ES-I3 (cell line): ENCODE measurements around the gene SPTB.

ENCODE experiments used
- H3K36me3 ChIP-seq: 2 replicates; pipeline ENCODE4 v1.6.1; 2013; ENCODE audit warnings: mild to moderate bottlenecking, low read length, control low read depth, moderate library complexity; ENCODE audit not compliant: insufficient read depth
- H3K4me1 ChIP-seq: 2 replicates; pipeline ENCODE4 v1.6.1; 2013; ENCODE audit warnings: mild to moderate bottlenecking, control low read depth, low read length; ENCODE audit not compliant: insufficient read depth
- H3K9ac ChIP-seq: 2 replicates; pipeline ENCODE4 v1.6.1; 2013; ENCODE audit warnings: low read depth, mild to moderate bottlenecking, low read length, moderate library complexity
- H3K9me3 ChIP-seq: 2 replicates; pipeline ENCODE4 v1.6.1; 2013; ENCODE audit warnings: mild to moderate bottlenecking, low read length, moderate library complexity; ENCODE audit not compliant: control insufficient read depth, insufficient read depth

The SPTB gene

DNA sequence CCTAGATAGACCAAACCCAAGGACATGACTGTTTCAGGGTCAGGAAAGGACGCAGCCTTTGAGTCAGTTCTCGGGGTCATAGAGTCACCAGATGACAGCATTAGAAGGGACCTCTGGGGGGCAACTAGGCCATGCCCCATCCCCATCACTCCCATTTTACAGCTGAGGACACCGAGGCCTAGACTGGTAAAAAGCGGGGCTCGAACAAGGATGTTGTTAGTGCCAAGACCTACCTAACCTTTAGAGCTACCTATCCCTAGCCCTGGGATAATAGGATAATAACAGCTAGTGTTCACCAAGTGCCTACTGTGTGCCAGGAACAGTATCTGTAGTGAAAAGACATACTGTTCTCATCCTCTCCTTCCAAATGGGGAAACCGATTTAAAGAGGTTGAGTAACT is 126.8 kb downstream of the SPTB start:
- Histone ChIP-seq H3K9ac (no peak overlapping the region), H3K4me1 (peaks cover 5% of the 10 kb centered on the region), H3K36me3 (no peaks in the 10 kb centered on the region), H3K9me3 (peaks cover 2% of the 10 kb centered on the region; the same call in 1 of the 2 replicates)

DNA sequence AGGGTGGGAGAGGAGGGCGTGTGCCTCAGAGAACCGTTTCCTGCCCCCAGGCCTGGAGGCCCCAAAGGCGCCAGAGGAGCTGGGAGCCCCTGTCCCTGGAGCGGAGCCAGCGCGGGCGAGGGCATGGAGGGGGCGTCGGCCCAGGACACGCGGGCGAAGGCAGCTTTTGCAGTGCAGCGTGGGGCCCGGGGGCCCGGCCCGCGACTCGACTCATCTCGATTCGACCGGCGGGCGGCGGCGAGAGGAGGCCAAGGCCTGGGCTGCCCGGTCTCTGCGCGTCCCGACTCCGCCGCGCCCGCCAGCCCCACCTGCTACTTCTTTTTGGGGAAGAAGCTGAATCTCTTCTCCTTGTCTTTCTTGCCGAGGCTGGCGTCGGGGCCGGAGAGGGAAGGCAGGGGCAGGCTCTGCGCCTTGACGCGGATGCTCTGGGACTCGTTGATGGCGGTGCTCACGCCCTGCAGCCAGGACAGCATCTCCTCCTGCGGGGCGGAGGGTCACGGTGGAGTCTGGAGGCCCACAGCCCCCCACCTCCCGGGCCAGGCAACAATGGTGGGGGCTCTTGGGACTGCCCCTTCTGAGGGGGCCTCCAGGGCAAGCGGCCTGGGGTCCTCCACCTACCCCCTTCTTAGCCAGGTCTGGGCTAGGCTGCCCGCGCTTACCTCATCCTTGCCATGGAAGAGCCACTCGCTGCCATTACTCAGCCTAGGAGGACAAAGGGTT is 130.6 kb downstream of the SPTB start:
- Histone ChIP-seq H3K4me1 (no peaks in the 10 kb centered on the region), H3K36me3 (peaks cover 10% of the 10 kb centered on the region; the same call in 1 of the 2 replicates)

DNA sequence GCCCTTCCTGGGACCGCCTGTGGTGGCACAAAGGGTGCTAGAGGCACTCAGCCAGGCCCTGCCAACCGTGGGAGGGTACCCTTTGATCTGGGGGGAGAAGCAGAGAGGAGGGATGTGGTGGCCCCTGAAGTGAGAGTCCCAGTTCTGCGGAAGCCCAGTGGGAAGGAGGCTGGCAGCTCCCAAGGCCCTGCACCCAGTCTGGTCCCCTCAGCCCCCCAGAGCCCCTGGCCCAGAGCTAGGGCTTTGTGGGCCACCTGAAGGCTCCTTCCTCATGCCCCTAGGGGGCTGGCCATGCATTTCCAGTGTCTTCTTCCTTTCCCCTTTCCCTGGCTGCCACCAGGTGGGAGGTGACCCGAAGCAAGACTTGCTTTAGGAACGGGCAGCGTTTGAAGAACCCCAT is 131.2 kb downstream of the SPTB start:
- Histone ChIP-seq H3K9me3 (no peaks in the 10 kb centered on the region), H3K4me1 (no peaks in the 10 kb centered on the region)

More for the DNA sequence above, 130.6 kb downstream of the SPTB start:
- Histone ChIP-seq H3K9me3 (peaks cover 2% of the 10 kb centered on the region; the same call in 1 of the 2 replicates), H3K9ac (no peak overlapping the region)

DNA sequence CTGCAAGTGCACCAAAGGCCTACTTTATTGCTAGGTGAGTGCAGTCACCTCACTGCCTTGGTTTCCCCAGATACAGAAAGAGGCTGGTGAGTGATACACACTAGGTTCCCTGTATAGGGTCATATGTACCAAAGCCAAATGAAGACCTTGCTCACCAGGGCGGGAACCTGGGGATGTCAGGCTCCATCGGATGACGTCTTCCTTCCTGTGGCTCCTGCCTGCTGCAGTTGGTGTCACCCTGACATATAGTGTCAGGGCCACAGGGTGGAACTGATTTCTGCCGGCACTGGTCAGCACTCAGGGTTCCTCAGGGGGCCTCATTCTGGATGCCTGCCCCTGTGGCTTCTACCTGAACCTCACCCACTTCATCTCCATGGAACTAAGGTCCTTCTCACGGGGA is 132.4 kb downstream of the SPTB start:
- H3K4me1 ChIP-seq = no peaks in the 10 kb centered on the region
- H3K9me3 ChIP-seq = no peaks in the 10 kb centered on the region
- peaks cover 10% of the 10 kb centered on the region; the same call in 1 of the 2 replicates for H3K36me3 ChIP-seq
- no peak overlapping the region for H3K9ac ChIP-seq

More for the DNA sequence above, 131.2 kb downstream of the SPTB start:
- Histone ChIP-seq H3K9ac (no peak overlapping the region), H3K36me3 (peaks cover 10% of the 10 kb centered on the region; the same call in 1 of the 2 replicates)

DNA sequence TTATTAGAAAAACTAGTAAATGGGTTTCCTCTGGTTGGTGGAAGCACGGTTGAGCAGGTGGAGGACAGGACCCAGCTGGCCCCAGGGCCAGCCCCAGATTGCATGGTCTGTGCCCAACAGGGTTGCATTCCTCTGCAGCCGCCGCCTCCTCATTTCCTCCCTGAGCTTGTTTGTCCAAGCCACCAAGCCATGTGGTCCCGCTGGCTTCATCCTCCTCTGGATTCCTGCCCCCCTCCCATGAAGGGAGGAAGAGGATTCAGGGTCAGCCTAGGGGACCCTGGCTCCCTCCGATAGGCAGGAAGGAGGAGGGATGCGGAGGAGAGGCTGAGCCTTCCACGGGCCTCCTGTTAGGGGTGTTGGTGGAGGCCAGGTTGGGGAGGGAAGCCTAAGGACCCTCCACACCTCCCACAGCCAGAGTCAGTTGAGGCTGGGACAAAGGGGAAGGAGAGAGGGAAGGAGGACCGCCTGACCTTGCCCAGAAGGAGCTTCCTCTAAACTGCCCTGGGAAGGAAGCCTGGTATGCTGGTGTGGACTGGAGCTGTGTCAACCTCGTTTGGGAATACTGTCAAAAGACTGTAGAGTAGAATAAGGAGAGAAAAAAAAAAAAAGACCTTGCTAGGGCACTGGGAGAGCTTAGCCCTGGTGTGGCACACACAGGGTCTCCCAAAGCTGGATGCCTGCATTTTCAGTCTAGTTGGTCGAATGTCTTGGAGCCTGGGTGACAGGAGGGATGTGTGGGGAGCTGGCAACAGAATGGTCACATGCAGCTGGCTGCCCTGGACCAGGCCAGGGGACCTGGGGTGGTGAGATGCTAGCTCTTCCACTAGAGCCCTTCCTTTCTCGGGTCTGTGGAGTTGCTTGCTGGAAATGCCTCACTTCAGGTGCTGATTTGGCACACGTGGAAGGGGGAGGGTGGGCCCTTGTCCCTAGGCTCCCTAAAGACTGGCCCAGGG is 133.1 kb downstream of the SPTB start:
- peaks cover 10% of the 10 kb centered on the region; the same call in 1 of the 2 replicates for H3K36me3 ChIP-seq
- H3K9me3 ChIP-seq = no peaks in the 10 kb centered on the region
- H3K9ac ChIP-seq = no peak overlapping the region
- H3K4me1 ChIP-seq = no peaks in the 10 kb centered on the region

DNA sequence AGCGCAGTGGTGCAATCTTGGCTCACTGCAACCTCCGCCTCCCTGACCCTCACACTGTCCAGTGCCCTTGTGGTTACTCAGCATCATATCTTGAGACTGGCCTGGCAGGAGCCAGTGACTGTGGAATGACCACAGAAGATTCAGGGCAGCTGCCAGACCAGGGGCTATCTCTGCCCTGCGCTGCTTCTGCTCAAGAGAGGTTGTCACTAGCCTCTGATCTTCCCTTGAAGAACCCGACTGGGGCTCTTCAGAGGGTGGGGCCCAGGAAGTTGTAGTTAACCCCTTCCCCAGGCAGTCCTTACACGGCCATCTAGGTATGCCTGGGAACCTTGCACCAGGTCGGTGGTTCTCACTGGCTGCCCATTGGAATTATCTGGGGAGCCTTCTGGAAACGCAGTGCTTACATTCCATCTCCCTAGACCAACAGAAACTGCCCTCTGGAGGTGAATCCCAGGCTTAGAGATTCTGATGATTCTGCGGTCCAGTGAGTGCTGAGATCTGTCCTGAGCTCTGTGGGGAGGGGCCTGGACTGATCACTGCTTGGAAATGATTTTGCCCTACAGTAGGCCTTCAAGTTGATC is 134.1 kb downstream of the SPTB start:
- Histone ChIP-seq H3K9ac (no peak overlapping the region), H3K4me1 (no peaks in the 10 kb centered on the region), H3K9me3 (no peaks in the 10 kb centered on the region), H3K36me3 (peaks cover 15% of the 10 kb centered on the region)

DNA sequence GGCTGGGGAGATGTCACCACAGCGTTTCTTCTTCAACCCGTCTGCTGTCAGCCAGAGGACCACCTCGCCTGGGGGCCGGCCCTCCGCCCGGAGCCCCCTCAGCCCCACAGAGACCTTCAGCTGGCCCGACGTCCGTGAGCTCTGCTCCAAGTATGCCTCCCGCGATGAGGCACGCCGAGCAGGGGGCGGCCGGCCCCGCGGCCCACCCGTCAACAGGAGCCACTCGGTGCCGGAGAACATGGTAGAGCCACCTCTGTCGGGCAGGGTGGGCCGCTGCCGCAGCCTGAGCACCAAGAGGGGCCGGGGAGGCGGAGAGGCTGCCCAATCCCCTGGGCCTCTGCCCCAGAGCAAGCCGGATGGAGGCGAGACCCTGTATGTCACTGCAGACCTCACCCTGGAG is 136.6 kb downstream of the SPTB start:
- H3K9me3 ChIP-seq = no peaks in the 10 kb centered on the region
- H3K9ac ChIP-seq = no peak overlapping the region
- H3K36me3 ChIP-seq = peaks cover 18% of the 10 kb centered on the region
- H3K4me1 ChIP-seq = no peaks in the 10 kb centered on the region

DNA sequence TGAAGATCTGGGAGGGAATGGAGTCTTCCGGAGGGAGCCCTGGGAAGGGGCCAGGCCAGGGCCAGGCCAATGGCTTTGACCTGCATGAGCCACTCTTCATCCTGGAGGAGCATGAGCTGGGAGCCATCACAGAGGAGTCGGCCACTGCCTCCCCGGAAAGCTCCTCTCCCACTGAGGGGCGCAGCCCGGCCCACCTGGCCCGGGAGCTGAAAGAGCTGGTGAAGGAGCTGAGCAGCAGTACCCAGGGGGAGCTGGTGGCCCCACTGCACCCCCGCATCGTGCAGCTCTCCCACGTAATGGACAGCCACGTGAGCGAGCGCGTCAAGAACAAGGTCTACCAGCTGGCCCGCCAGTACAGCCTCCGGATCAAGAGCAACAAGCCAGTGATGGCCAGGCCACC is 137.7 kb downstream of the SPTB start:
- Histone ChIP-seq H3K9ac (no peak overlapping the region), H3K4me1 (no peaks in the 10 kb centered on the region), H3K36me3 (peaks cover 18% of the 10 kb centered on the region), H3K9me3 (no peaks in the 10 kb centered on the region)

DNA sequence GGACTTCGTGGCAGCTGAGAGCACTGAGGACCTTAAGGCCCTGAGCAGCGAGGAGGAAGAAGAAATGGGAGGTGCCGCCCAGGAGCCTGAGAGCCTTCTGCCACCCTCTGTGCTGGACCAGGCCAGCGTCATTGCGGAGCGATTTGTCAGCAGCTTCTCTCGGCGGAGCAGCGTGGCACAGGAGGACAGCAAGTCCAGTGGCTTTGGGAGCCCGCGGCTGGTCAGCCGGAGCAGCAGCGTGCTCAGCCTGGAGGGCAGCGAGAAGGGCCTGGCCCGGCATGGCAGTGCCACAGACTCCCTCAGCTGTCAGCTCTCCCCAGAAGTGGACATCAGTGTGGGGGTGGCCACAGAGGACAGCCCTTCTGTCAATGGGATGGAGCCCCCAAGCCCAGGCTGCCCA is 138.5 kb downstream of the SPTB start:
- H3K9me3 ChIP-seq = no peaks in the 10 kb centered on the region
- no peaks in the 10 kb centered on the region for H3K4me1 ChIP-seq
- H3K36me3 ChIP-seq = peaks cover 14% of the 10 kb centered on the region
- no peak overlapping the region for H3K9ac ChIP-seq

DNA sequence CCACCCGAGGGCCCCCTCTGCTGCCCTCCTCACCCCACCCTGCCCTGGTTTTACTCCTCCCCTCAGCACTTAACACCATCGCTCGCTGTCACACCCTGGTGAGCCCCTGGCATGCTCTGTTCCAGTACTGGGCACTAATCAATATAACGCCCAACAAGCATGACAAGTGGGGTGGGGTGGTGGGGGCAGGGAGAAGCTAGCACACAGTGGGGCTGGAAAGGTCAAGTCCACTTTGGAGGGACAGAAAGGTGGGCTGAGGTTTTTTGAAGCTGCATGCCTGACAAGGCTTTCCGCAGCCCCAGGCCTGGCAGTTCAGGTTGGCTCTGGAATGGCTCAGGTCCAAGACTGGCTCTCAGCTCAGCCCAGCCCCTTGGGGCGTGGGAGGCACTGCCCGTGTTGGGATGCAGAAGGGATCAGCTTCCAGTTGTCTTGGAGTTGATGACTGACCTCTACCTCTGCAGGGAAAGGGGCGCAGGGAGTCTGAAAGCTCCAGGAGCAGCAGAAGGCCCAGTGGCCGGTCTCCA is 141.4 kb downstream of the SPTB start:
- peaks cover 10% of the 10 kb centered on the region for H3K36me3 ChIP-seq

DNA sequence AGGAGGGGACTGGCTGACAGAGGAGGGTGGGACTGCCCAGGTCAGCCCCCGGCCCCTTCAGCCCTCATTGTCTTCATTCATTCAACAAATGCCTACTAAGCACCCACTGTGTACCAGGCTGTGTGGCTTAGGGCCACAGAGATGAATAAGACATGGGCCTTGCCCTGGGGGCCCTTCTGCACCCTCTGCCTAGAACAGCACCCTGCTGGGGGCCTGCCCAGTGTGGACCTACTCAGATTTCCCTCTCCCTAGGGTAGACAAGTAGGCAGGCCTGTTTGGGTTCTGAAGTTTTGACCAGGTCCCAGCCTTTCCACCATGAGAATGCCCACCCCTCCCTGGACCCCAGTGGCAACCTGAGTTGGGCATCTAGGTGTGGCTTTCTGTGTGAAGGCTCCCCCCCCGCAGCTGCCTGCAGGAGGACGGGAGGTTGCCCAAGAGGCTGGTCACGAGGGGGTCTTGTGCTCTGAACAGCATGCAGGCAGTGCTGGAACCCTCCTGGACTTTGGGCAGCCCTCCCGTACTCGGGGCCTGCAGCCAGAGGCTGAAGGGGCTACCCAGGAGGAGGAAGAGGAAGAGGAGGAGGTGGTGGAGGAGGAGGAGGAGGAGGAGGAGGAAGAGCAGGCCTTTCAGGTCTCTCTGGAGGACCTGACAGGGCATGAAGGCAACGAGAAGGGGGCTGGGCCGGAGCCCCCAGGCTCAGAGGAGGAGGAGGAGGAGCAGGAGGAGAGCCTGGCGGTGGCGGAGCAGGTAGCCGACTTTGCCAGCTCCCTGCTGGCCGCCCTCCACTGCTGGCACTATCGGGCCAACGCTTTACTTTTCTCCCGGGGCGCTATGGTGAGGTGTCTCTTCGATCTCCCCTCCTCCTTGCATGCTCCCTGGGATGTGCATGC is 142.1 kb downstream of the SPTB start:
- Histone ChIP-seq H3K9me3 (no peaks in the 10 kb centered on the region), H3K4me1 (no peaks in the 10 kb centered on the region), H3K36me3 (peaks cover 10% of the 10 kb centered on the region), H3K9ac (no peak overlapping the region)

More for the DNA sequence above, 141.4 kb downstream of the SPTB start:
- Histone ChIP-seq H3K4me1 (no peaks in the 10 kb centered on the region), H3K9me3 (no peaks in the 10 kb centered on the region), H3K9ac (no peak overlapping the region)

DNA sequence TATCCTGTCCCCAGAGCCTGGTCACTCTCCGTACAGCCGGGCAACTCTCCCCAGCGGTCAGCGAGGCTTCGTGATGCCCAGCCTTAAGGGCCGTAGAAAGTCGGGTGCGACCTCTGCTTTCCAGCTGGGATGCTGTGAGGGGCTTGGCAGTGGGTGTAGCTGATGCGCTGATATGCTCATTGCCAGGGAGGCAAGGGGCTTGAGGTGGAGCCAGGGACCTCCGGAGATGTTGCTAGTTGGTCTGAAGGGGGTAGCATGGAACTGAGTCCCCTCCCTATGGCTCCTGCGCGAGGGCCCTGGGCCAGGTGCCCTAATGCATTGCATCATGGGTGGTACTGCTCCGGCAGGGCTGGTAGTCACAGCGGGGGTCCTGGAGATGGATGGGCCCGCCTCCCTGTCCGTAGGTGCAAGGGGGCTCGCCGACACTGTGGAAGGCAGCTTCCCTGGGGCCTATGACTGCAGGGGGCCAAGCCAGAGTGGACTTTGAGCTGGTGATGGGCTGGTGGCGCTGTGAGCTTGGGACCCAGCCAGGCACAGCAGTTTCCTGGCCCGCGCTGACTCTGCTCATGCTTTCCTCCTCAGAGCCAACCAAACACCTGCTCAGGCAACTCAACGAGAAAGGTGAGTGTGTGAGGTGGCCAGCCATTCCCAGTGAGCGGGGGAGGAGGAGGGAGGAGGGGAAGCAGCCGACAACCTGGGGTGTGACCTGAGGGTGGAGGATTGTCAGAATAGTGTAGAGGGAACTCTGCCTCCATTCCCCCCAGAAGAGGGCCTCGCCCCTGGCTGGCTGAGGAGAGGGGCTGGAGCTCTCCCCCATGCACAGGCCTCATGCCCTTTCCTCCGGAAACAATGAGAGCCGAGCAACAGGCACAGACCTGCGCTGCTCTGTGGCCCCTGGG is 143.2 kb downstream of the SPTB start:
- Histone ChIP-seq H3K36me3 (peaks cover 10% of the 10 kb centered on the region), H3K9me3 (no peaks in the 10 kb centered on the region), H3K9ac (no peak overlapping the region), H3K4me1 (no peaks in the 10 kb centered on the region)

DNA sequence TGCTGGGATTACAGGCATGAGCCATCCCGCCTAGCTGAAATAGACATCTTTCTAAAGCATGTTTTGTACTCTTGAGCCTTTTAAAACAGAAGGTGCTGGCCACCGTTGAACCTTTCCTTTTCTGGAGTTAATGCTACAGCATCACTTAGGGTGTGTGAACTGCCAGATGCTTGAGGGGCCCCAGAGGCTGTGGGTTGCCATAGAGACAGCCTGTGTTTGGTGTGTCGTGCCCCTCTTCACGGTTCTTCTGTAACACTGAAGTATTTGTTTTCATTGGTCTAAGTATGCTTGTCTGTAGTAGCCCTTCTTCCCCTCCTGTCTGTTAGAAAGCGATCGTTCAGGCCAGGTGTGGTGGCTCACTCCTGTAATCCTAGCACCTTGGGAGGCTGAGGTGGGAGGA is 144.7 kb downstream of the SPTB start:
- H3K4me1 ChIP-seq = no peaks in the 10 kb centered on the region
- H3K36me3 ChIP-seq = peaks cover 2% of the 10 kb centered on the region; the same call in 1 of the 2 replicates
- H3K9me3 ChIP-seq = no peaks in the 10 kb centered on the region
- H3K9ac ChIP-seq = no peak overlapping the region
